Endodermal cell (in vitro differentiated cells): ENCODE data around the gene NCAPG2. TPM values are rescaled to one million over a fixed set of nuclear protein-coding genes. Genes with fewer than 3 reads are reported as not detected.

Experiments
- DNase-seq: peaks from one replicate; pipeline ENCODE4 v3.0.0-alpha.2; 2017
- H3K27ac ChIP-seq: 2 replicates; pipeline ENCODE4 v1.5.1; 2013; ENCODE audit warnings: mild to moderate bottlenecking, low read depth, low read length, moderate library complexity
- H3K27me3 ChIP-seq: 2 replicates; pipeline ENCODE4 v1.6.1; 2013; ENCODE audit warnings: mild to moderate bottlenecking, low read length, moderate library complexity; ENCODE audit not compliant: insufficient read depth, control insufficient read depth, poor library complexity, severe bottlenecking
- H3K36me3 ChIP-seq: 2 replicates; pipeline ENCODE4 v1.7.0; 2013; ENCODE audit warnings: mild to moderate bottlenecking, low read length, moderate library complexity; ENCODE audit not compliant: control insufficient read depth, insufficient read depth
- H3K4me1 ChIP-seq: one replicate; pipeline ENCODE4 v1.7.0; 2013; ENCODE audit warnings: low read length; ENCODE audit not compliant: control insufficient read depth, insufficient read depth
- H3K4me3 ChIP-seq: 2 replicates; pipeline ENCODE4 v1.5.1; 2013; ENCODE audit warnings: mild to moderate bottlenecking, low read length, moderate library complexity
- H3K9ac ChIP-seq: 2 replicates; pipeline ENCODE4 v1.6.1; 2013; ENCODE audit warnings: mild to moderate bottlenecking, low read length, moderate library complexity; ENCODE audit not compliant: poor library complexity, severe bottlenecking; ENCODE audit errors: extremely low read depth
- H3K9me3 ChIP-seq: 2 replicates; pipeline ENCODE4 v1.6.1; 2013; ENCODE audit warnings: mild to moderate bottlenecking, low read length, moderate library complexity; ENCODE audit not compliant: control insufficient read depth
- H3K27ac Mint-ChIP-seq: 2 replicates; pipeline ENCODE4 v1.8.0; 2020; ENCODE audit warnings: mixed read lengths
- H3K27me3 Mint-ChIP-seq: 2 replicates; pipeline ENCODE4 v1.8.0; 2021; ENCODE audit warnings: mild to moderate bottlenecking, mixed read lengths; ENCODE audit not compliant: insufficient read depth
- H3K36me3 Mint-ChIP-seq: 2 replicates; pipeline ENCODE4 v1.8.0; 2020; ENCODE audit warnings: low read depth, mixed read lengths
- H3K4me1 Mint-ChIP-seq: 2 replicates; pipeline ENCODE4 v1.8.0; 2020; ENCODE audit warnings: mixed read lengths
- H3K4me3 Mint-ChIP-seq: 2 replicates; pipeline ENCODE4 v1.8.0; 2020; ENCODE audit warnings: mild to moderate bottlenecking, moderate library complexity, mixed read lengths
- H3K9me3 Mint-ChIP-seq: 2 replicates; pipeline ENCODE4 v1.8.0; 2020; ENCODE audit warnings: mild to moderate bottlenecking, mixed read lengths
- WGBS, 2 experiments: methylation state at CpG; one replicate each; pipeline versions ENCODE4 v1.1.5 to v1.1.7; 2013; ENCODE audit warnings: missing lambda C conversion rate in 2 of 2, mixed read lengths in 1 of 2; ENCODE audit not compliant: insufficient coverage in 1 of 2, insufficient read length in 1 of 2; 5-methylcytosine and 5-hydroxymethylcytosine counted together
- total RNA-seq, 2 donors: library from RNA; stranded (reverse); fragmentation: NEBNext Ultra II Directional in 1 of 2; extraction: Animal tissue kit (Norgen Biotek cat#: 25700) in 1 of 2; gene quantifications; 2 replicates in 1 of 2; 3 replicates in 1 of 2; pipeline ENCODE4 v1.2.1, GENCODE V29; 2021
- TF ChIP-seq, protein P1 (sequence below): fragments of 200-600 bp; sonication (generic); conservative IDR thresholded peaks from 2 replicates; pipeline ENCODE4 v1.5.0; 2021; ENCODE audit warnings: antibody characterized with exemption, mild to moderate bottlenecking

NCAPG2 gene
- total RNA-seq, 2 donors from 2014 or later = 58.7 to 77.1 TPM

DNA sequence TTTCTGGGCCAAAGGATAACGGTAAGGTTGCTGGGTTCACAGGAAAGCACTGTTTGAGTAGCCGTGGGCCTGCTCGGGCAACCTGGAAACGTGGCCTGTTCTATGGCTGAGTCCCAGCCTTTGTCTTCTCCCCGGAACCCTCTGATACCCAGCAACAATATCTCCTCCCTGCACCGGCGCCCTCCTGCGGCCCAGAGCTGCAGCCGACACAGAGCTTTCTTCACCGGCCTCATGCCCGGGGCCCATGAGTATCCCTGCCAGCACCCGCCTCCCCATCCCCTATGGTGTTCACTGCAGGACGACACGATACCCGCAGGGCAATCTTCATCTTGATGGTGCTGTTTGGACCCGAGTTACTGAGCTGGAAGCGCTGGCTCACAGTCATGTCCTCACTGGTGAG is 38.6 kb upstream of the NCAPG2 start:
- H3K9me3 ChIP-seq = no peaks in the 10 kb centered on the region
- WGBS, 2 experiments = 91 to 96% methylated on average over 9 to 17 of the region's 17 CpGs
- no peak overlapping the region for H3K9ac ChIP-seq
- TF ChIP-seq, protein P1, sequence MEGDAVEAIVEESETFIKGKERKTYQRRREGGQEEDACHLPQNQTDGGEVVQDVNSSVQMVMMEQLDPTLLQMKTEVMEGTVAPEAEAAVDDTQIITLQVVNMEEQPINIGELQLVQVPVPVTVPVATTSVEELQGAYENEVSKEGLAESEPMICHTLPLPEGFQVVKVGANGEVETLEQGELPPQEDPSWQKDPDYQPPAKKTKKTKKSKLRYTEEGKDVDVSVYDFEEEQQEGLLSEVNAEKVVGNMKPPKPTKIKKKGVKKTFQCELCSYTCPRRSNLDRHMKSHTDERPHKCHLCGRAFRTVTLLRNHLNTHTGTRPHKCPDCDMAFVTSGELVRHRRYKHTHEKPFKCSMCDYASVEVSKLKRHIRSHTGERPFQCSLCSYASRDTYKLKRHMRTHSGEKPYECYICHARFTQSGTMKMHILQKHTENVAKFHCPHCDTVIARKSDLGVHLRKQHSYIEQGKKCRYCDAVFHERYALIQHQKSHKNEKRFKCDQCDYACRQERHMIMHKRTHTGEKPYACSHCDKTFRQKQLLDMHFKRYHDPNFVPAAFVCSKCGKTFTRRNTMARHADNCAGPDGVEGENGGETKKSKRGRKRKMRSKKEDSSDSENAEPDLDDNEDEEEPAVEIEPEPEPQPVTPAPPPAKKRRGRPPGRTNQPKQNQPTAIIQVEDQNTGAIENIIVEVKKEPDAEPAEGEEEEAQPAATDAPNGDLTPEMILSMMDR = peak; percentile 51
- Mint-ChIP-seq H3K36me3 (peaks cover 77% of the 10 kb centered on the region), H3K4me3 (no peak overlapping the region), H3K27ac (peak overlapping the region; percentile 80), H3K4me1 (no peaks in the 10 kb centered on the region), H3K27me3 (no peaks in the 10 kb centered on the region), H3K9me3 (no peaks in the 10 kb centered on the region)
- no peaks in the 10 kb centered on the region for H3K4me1 ChIP-seq
- H3K36me3 ChIP-seq = peaks cover 77% of the 10 kb centered on the region
- no peak overlapping the region for H3K4me3 ChIP-seq
- DNase-seq = peak; percentile 78
- H3K27ac ChIP-seq = no peak overlapping the region
- no peaks in the 10 kb centered on the region for H3K27me3 ChIP-seq

DNA sequence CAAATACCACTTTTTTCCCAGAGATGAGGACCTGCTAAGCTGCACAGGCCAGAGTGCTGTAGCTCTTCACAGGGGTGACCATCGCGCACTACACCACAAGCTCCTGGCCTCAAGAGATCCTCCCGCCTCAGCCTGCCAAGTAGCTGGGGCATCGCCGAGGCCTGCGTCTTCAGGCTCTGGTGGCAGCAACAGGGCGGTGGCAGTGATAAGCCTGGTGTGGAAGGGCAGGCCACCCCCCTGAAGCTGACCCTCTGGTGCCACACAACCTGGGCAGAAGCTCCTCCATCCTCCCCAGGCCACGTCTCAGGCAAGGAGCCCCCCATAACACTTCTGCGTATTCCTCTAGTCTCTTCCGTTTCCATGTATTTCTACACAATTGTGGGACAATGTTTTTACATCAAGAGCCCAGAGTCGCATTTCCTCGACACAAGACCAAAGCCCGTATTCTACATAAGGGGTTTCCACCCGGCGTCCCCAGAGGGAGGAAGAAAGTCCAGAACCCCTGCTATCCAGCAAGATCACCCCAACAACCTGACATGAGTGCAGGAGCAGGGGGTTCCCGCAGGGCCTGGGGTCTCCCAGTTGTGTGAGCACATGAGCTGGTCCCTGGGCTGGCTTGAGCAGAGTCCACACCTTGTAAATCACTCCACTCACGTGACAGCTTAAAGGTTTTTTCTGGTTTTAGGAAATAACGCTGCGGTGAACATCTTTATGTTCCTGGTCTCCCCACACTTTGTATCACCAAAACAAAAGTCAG is 37.6 kb upstream of the NCAPG2 start:
- Histone ChIP-seq H3K9me3 (no peaks in the 10 kb centered on the region), H3K4me3 (no peak overlapping the region), H3K27me3 (no peaks in the 10 kb centered on the region), H3K36me3 (peaks cover 71% of the 10 kb centered on the region), H3K4me1 (no peaks in the 10 kb centered on the region), H3K9ac (no peak overlapping the region), H3K27ac (no peak overlapping the region)
- Mint-ChIP-seq H3K4me1 (no peaks in the 10 kb centered on the region), H3K9me3 (no peaks in the 10 kb centered on the region), H3K4me3 (no peak overlapping the region), H3K27me3 (no peaks in the 10 kb centered on the region), H3K36me3 (peaks cover 73% of the 10 kb centered on the region), H3K27ac (peak overlapping the region; percentile 80)
- TF ChIP-seq, protein P1 = no peak
- DNase-seq = no peak
- WGBS, 2 experiments = 96 to 98% methylated on average over 12 to 19 of the region's 19 CpGs

DNA sequence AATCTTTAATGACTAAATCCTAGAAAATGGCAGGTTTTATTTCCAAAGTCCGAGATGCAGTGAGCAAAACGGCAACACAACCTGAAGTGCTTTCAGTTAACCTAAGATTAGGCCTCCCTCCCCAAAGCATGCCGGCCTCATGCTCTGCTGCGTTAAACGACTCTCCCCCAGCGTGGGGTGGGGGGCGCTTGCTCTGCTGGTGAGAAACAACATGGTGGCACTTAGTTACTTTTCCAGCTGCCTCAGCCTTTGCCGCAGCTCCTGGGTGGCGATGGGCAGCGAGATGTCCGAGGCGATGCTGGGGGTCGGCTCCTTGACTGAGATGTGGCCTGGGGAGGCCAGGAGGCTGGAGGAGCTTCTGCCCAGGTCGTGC is 36.7 kb upstream of the NCAPG2 start:
- H3K9ac ChIP-seq = no peak overlapping the region
- peaks cover 69% of the 10 kb centered on the region for H3K36me3 Mint-ChIP-seq
- H3K4me3 Mint-ChIP-seq = no peak overlapping the region
- no peaks in the 10 kb centered on the region for H3K4me1 ChIP-seq
- H3K27ac ChIP-seq = no peak overlapping the region
- peaks cover 71% of the 10 kb centered on the region for H3K36me3 ChIP-seq
- H3K27me3 ChIP-seq = no peaks in the 10 kb centered on the region
- H3K9me3 Mint-ChIP-seq = no peaks in the 10 kb centered on the region
- H3K4me1 Mint-ChIP-seq = no peaks in the 10 kb centered on the region
- TF ChIP-seq, protein P1 = no peak
- no peaks in the 10 kb centered on the region for H3K9me3 ChIP-seq
- no peaks in the 10 kb centered on the region for H3K27me3 Mint-ChIP-seq
- H3K4me3 ChIP-seq = no peak overlapping the region
- no peak for DNase-seq
- H3K27ac Mint-ChIP-seq = peak overlapping the region; percentile 35
- WGBS, 2 experiments = 95 to 96% methylated on average over 7 to 14 of the region's 14 CpGs
